GM13976 (cell line): ENCODE data around the gene TSKU.

Experiments used
- DNase-seq: peaks from one replicate; pipeline ENCODE4 v3.0.0; 2012; ENCODE audit warnings: low spot score
- CTCF ChIP-seq: IDR thresholded peaks from 2 replicates; pipeline ENCODE4 v1.5.1; 2012; ENCODE audit warnings: borderline replicate concordance, mild to moderate bottlenecking; ENCODE audit not compliant: insufficient read depth; ENCODE audit errors: extremely low read depth, missing control alignments, control extremely low read depth
- in situ Hi-C: fragments of 300-500 bp; cut with MboI; formaldehyde crosslinking; loops from one replicate; pipeline ENCODE4 v1.12.0; 2022; ENCODE audit warnings: low sequenced_read_pairs, mixed read lengths, inconsistent platforms; ENCODE audit not compliant: unreplicated experiment

The TSKU gene

GRCh38 chr11:76776472-76776871 is 6.7 kb upstream of the TSKU start:
- no peak for TF ChIP-seq CTCF
- in situ Hi-C loops: no loop called here
- no peak for DNase-seq

- TF ChIP-seq CTCF: no peak
- in situ Hi-C loops: no loop called here
- DNase-seq: no peak
These were observed 5.9 kb upstream of the TSKU start for GRCh38 chr11:76777305-76777704.

- in situ Hi-C loops: no loop called here
- TF ChIP-seq CTCF: no peak
- no peak for DNase-seq
These were observed 5.3 kb upstream of the TSKU start for GRCh38 chr11:76777876-76778275.

GRCh38 chr11:76778874-76779273 is 4.3 kb upstream of the TSKU start:
- in situ Hi-C loops: no loop called here
- DNase-seq: no peak
- no peak for TF ChIP-seq CTCF

GRCh38 chr11:76781046-76781801 is 1.9 kb upstream of the TSKU start:
- TF ChIP-seq CTCF: no peak
- no peak for DNase-seq
- in situ Hi-C loops: no loop called here

GRCh38 chr11:76781807-76782530 is 1.2 kb upstream of the TSKU start:
- in situ Hi-C loops: no loop called here
- no peak for TF ChIP-seq CTCF
- no peak for DNase-seq
